GM13977 (cell line): ENCODE measurements around the gene ADAMTSL5.

ENCODE experiments used
- DNase-seq: peaks from one replicate; pipeline ENCODE4 v3.0.0; 2012; ENCODE audit warnings: low spot score
- CTCF ChIP-seq: IDR thresholded peaks from 2 replicates; pipeline ENCODE4 v1.5.1; 2012; ENCODE audit warnings: mild to moderate bottlenecking, control low read depth; ENCODE audit not compliant: insufficient read depth; ENCODE audit errors: extremely low read depth, missing control alignments
- in situ Hi-C: fragments of 300-500 bp; cut with MboI; formaldehyde crosslinking; loops from one replicate; pipeline ENCODE4 v1.12.0; 2022; ENCODE audit warnings: low sequenced_read_pairs, low pct_unique_long_range_greater_than_20kb, mixed read lengths, inconsistent platforms; ENCODE audit not compliant: unreplicated experiment

Gene ADAMTSL5

GRCh38 chr19:1528596-1529429, 16.0 kb upstream of the ADAMTSL5 start:
- in situ Hi-C loops, result no loop called here
- no peak for DNase-seq
- TF ChIP-seq CTCF, result no peak

DNA sequence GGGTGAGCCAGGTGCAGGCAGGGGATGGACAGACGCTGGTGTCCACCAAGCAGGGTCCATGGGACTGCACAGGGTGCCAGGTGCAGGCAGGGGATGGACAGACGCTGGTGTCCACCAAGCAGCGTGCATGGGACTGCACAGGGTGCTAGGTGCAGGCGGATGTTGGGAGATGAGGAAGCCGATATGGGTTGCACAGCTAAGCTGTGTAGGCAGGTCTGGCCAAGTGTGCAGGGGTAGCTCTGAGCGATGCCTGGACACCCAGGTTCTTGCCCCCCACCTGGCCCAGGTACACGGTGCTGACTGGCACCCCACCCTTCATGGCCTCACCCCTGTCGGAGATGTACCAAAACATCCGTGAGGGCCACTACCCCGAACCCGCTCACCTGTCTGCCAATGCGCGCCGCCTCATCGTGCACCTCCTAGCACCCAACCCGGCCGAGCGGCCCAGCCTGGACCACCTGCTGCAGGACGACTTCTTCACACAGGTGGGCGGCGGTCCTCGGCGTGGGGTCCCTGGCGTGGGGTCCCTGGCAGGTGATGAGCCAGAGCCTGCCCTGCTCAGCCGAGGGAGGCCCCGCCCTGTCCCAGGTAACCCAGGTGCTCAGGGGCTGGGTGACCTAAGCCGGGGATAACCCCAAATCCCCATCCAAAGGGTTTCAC, 15.0 kb upstream of the ADAMTSL5 start:
- DNase-seq, result no peak
- in situ Hi-C loops, result no loop called here
- no peak for TF ChIP-seq CTCF

DNA sequence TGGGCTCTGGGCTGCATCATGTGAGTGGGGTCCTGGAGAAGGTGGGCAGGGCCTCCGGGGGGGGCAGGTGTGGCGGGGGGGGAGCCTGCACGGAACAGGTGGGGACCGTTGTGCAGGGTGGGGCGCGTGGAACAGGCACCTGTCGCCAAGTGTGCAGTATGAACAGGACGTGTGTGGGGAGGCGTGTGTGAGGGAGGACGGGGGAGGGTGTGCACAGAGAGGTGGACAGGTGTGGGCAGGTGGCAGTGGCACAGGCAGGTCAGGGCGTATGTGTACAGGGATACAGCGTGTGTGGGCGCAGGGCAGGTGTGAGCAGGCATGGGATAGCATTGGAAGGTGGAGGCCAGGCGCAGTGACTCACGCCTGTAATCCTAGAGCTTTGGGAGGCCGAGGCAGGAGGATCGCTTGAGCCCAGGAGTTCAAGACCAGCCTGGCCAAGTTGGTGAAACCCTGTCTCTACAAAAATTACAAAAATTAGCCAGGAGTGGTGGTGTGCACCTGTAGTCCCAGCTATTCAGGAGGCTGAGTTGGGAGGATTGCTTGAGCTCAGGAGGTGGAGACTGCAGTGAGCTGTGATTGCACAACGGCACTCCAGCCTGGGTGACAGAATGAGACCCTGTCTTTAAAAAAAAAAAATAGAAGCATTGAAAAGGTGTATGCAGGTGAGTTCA, 14.3 kb upstream of the ADAMTSL5 start:
- TF ChIP-seq CTCF, result no peak
- in situ Hi-C loops, result no loop called here
- no peak for DNase-seq

DNA sequence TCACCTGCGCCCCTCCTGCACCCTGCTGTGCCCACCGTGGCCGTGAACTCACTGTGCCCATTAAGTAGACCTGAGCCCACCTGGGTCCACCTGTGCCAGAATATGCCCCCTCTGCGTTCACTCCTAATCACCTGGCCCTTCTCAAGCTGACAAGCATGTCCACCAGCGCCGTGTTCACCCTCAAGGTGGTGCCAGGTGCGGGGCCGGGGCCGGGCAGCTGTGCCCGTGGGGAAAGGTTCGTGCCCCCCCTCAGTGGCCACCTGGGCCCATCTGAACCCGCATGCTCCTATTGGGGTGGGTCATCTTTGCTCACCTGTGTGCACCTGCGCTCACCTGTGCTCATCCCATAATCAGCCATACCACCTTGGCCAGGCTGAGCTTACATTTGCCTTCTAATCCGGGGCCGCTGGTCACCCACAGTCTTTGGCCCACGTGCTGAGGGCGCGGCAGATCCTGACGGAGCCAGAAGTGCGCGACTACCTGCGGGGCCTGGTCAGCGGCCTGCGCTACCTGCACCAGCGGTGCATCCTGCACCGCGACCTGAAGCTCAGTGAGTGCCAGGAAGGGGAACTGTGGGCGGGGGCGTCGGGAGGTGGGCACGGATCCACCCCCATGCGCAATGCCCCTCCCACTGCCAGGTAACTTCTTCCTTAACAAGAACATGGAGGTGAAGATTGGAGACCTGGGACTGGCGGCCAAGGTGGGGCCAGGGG, 13.4 kb upstream of the ADAMTSL5 start:
- in situ Hi-C loops, result no loop called here
- DNase-seq, result no peak
- TF ChIP-seq CTCF, result no peak

- no peak for DNase-seq
- in situ Hi-C loops, result no loop called here
- no peak for TF ChIP-seq CTCF
Measured at GRCh38 chr19:1525343-1525742, 12.5 kb upstream of the ADAMTSL5 start.

DNA sequence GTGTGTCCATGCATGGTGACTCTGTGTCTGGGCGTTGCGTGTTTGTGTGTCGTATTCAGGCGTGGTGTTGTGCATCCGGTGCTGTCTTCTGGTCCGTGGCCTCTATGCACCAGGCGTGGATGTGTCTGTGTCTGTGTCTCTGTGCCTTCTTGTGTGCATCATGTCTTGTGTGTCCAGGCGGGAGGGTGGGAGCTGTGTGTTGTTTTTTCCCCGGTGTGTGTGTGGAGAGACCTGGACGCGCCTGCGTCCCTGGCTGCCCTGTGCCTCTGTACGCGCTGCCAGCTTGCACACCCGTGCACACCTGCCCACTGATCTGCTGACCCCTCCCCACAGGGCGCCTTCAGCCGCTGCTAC, 12.1 kb upstream of the ADAMTSL5 start:
- in situ Hi-C loops, result no loop called here
- no peak for TF ChIP-seq CTCF
- DNase-seq, result no peak
